Mesothelial cell of epicardium (in vitro differentiated cells): ENCODE data around the gene LIN54. TPM values are rescaled to one million over a fixed set of nuclear protein-coding genes. Genes with fewer than 3 reads are reported as not detected.
A peak's percentile ranks its signal among the peaks of the same experiment; 100 is the strongest.
"Not testable (repeated sequence)": the region's sequence is repeated elsewhere in the genome, so short reads cannot be mapped to it uniquely, and the experiment has no call there.

ENCODE experiments used
- DNase-seq, 2 experiments: peaks; one replicate each; pipeline ENCODE4 v3.0.0; 2021; ENCODE audit warnings: low spot score in 2 of 2; ENCODE audit not compliant: unreplicated experiment in 2 of 2
- H3K27ac Mint-ChIP-seq: 2 replicates; pipeline ENCODE4 v1.8.0; 2021; ENCODE audit warnings: mixed read lengths
- H3K27me3 Mint-ChIP-seq: 2 replicates; pipeline ENCODE4 v1.8.0; 2021; ENCODE audit warnings: low read depth, mixed read lengths
- H3K36me3 Mint-ChIP-seq: 2 replicates; pipeline ENCODE4 v1.8.0; 2021; ENCODE audit warnings: mixed read lengths
- H3K4me1 Mint-ChIP-seq: 2 replicates; pipeline ENCODE4 v1.8.0; 2021; ENCODE audit warnings: mixed read lengths
- H3K4me3 Mint-ChIP-seq: 2 replicates; pipeline ENCODE4 v1.8.0; 2021; ENCODE audit warnings: mild to moderate bottlenecking, moderate library complexity, mixed read lengths
- H3K9me3 Mint-ChIP-seq: 2 replicates; pipeline ENCODE4 v1.8.0; 2021; ENCODE audit warnings: mixed read lengths
- total RNA-seq: library from RNA; stranded (reverse); gene quantifications from 3 replicates; pipeline ENCODE4 v1.2.1, GENCODE V29; 2021
- TF ChIP-seq, protein P1 (sequence below): fragments of 200-600 bp; sonication (generic); IDR thresholded peaks from one replicate; pipeline ENCODE4 v1.5.0; 2021; ENCODE audit warnings: antibody characterized with exemption; ENCODE audit not compliant: unreplicated experiment

The LIN54 gene
- total RNA-seq, result 12.9 to 13.1 TPM (median 12.9 TPM) in 3 replicates

DNA sequence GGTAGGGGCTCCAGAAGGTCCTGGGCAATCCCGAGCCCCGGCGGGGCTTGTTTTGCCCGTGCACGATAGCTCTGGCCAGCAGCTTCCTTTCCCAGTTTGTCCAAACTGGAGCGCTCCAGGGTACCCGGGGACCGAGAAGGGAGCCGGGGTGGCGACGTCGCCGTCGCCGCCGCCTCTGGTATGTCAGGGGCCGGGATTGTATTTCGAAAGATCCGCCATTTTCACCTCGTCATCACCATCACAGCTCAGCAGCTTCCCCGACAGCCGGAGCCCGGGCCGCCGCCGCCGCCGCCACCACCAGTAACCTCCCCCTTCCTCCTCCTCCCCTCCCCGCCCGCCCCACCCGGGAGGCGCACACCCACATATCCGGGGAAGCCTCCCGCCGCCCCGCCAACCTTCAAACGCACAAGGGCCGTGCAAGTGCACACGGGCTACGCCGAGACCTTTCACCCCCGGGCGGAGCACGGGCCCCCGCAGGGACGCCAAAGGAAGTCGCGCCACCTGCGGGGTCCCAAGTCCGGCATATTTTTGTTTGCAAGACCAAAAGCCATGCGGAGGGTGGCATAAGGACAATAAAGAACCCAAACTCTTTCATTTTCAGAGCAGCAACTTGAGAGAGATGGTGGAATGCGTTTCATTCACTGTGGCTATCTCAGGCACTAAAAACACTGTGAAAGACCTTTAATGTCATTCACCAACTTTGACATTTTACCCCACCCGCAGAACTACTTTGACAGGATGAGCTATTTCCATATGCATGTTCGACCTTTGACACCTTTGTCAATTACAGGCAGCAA is at the start of gene LIN54:
LIN54 (minus strand) TSS at position 302 of the 797 bp plus-strand sequence. CDS start 25,979 bp downstream, outside the sequence.
- peak within 1 kb of the TSS; percentile 86 for H3K4me3 Mint-ChIP-seq
- no peaks in the 10 kb centered on the region for H3K27me3 Mint-ChIP-seq
- TF ChIP-seq, protein P1, sequence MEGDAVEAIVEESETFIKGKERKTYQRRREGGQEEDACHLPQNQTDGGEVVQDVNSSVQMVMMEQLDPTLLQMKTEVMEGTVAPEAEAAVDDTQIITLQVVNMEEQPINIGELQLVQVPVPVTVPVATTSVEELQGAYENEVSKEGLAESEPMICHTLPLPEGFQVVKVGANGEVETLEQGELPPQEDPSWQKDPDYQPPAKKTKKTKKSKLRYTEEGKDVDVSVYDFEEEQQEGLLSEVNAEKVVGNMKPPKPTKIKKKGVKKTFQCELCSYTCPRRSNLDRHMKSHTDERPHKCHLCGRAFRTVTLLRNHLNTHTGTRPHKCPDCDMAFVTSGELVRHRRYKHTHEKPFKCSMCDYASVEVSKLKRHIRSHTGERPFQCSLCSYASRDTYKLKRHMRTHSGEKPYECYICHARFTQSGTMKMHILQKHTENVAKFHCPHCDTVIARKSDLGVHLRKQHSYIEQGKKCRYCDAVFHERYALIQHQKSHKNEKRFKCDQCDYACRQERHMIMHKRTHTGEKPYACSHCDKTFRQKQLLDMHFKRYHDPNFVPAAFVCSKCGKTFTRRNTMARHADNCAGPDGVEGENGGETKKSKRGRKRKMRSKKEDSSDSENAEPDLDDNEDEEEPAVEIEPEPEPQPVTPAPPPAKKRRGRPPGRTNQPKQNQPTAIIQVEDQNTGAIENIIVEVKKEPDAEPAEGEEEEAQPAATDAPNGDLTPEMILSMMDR, result no peak
- no peaks in the 10 kb centered on the region for H3K36me3 Mint-ChIP-seq
- H3K9me3 Mint-ChIP-seq, result no peaks in the 10 kb centered on the region
- H3K27ac Mint-ChIP-seq, result peak within 1 kb of the TSS; percentile 95
- peak; percentile 42 to 67 for DNase-seq
- peaks cover 33% of the 10 kb centered on the region for H3K4me1 Mint-ChIP-seq

DNA sequence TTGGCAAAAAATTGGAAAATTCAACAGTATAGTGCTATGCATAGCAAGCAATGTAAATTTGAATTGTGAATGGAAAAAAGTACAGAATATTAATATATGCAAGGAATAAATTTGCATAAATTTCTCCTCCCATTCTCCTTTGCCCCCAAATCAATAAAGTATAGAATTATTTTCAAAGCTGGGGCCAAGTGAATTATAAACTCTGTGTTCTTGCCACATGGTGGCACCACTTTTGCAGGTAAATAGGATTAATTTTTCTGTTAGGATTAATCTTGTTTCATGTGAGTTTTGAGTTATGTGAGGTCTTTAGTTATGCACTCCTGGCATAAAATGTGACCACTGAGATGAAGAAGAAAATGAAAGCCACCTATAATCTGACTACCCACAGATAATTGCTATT is 44.3 kb upstream of the LIN54 start:
- TF ChIP-seq, protein P1, result peak; percentile 19
- no peak for DNase-seq
- Mint-ChIP-seq H3K9me3 (no peaks in the 10 kb centered on the region), H3K4me1 (no peaks in the 10 kb centered on the region), H3K27ac (no peak overlapping the region), H3K4me3 (no peak overlapping the region), H3K27me3 (no peaks in the 10 kb centered on the region), H3K36me3 (peaks cover 43% of the 10 kb centered on the region)

DNA sequence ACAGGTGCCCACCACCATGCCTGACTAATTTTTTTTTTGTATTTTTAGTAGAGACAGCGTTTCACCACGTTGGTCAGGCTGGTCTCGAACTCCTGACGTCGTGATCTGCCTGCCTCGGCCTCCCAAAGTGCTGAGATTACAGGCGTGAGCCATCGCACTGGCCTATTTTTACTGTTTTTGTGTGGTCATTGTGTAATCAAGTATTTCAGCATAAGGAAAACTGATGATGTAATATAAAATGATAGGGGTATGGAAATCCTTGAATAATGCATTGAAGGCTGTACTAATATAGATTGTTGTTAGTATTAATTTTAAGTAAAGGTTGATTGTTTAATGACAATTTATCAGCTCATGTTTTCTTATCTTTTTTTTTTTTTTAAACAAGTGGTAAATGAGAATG is 38.2 kb upstream of the LIN54 start:
- not testable (repeated sequence) for DNase-seq, H3K27me3 Mint-ChIP-seq, H3K27ac Mint-ChIP-seq, H3K9me3 Mint-ChIP-seq, H3K4me1 Mint-ChIP-seq, H3K4me3 Mint-ChIP-seq
- H3K36me3 Mint-ChIP-seq, result peaks cover 33% of the 10 kb centered on the region

DNA sequence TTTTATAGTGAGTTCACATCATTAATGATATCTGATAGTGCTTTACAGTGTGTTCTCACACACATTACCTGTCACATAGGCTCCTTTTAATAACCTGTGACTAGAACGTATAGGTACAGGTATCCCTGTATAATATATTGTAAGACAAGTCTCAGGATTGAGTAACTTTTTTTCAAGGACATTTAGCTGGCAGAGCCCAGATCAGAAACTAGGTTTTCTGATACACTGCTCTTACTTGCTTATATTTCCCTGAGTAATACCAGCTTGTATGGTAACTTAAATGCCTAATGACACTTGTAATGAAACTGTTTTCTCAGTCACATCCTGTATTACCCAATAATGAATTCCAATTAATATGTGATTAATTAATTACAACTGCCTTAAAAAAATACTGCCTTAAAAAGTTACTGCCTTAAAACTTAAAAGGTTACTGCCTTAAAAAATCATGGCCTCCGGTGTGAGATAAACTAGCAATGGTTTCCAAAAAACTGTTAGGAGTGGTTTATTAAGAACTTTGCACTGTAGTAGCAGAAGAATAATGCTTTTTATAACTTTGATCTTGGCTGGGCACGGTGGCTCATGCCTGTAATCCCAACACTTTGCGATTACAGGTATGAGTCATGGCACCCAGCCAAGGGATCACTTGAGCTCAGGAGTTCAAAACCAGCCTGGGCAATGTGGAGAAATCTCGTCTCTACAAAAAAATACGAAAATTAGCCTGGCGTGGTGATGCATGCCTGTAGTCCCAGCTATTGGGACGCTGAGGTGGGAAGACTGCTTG is 36.3 kb upstream of the LIN54 start:
- Mint-ChIP-seq H3K36me3 (peaks cover 26% of the 10 kb centered on the region), H3K27ac (no peak overlapping the region), H3K27me3 (no peaks in the 10 kb centered on the region), H3K9me3 (no peaks in the 10 kb centered on the region), H3K4me3 (no peak overlapping the region), H3K4me1 (no peaks in the 10 kb centered on the region)
- TF ChIP-seq, protein P1, result no peak
- DNase-seq, result no peak

DNA sequence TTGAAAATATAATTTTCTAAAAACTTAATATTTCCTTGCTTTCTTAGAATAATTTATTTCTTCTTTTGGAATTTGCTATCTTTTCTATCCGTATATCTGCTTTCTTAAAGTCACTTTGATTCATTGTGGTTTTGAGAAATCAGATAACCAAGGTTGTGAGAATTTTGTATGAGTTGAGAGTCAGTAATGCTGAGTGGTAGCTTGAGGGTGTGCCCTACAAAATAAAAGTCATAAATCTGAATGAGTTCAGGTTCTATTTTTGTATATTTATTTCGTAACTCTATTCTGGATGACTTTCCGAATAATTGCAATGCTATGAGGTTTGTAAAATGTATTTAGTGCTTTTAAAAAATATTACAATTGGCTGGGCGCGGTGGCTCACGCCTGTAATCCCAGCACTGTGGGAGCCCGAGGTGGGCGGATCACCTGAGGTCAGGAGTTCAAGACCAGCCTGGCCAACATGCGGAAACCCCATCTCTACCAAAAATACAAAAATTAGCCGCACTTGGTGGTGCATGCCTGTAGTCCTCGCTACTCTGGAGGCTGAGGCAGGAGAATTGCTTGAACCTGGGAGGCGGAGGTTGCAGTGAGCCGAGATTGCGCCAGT is 33.3 kb upstream of the LIN54 start:
- H3K27ac Mint-ChIP-seq, result no peak overlapping the region
- no peak overlapping the region for H3K4me3 Mint-ChIP-seq
- no peaks in the 10 kb centered on the region for H3K9me3 Mint-ChIP-seq
- H3K4me1 Mint-ChIP-seq, result no peaks in the 10 kb centered on the region
- no peak for DNase-seq
- no peaks in the 10 kb centered on the region for H3K27me3 Mint-ChIP-seq
- TF ChIP-seq, protein P1, result no peak
- peaks cover 7% of the 10 kb centered on the region for H3K36me3 Mint-ChIP-seq

DNA sequence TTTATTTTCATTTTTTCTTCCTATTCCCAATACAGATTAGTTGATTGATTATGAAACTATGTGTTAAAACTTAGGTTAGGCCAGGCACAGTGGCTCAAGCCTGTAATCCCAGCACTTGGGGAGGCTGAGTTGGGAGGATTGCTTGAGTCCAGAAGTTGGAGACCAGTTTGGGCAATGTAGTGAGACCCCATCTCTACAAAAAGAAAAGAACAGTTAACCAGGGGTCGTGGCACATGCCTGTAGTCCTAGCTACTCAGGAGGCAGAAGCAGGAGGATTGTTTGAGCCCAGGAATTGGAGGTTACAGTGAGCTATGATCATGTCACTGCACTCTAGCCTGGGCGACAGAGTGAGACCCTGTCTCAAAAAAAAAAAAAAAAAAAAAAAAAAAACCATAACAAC is 32.5 kb upstream of the LIN54 start:
- not testable (repeated sequence) for H3K9me3 Mint-ChIP-seq, H3K27me3 Mint-ChIP-seq, DNase-seq, H3K36me3 Mint-ChIP-seq, H3K27ac Mint-ChIP-seq, H3K4me3 Mint-ChIP-seq, H3K4me1 Mint-ChIP-seq
